Stimulated activated CD4-positive, alpha-beta T cell treated with anti-CD3 and anti-CD28 coated beads, Interleukin-12 subunit alpha, Interleukin-12 subunit beta, amount 100 ng/mL, for 48 hours (primary cell): Measurements from ENCODE around the gene TMIGD1.
"Not testable (repeated sequence)": the region's sequence is repeated elsewhere in the genome, so short reads cannot be mapped to it uniquely, and the experiment has no call there.

ENCODE experiments used
- DNase-seq, 3 donors: peaks; one replicate each; pipeline ENCODE4 v3.0.0-alpha.2; 2020; ENCODE audit warnings: low read depth in 2 of 3, low spot score in 1 of 3

The TMIGD1 gene

GRCh38 chr17:30358055-30358760 lies 24.4 kb upstream of the TMIGD1 start:
- no peak for DNase-seq

GRCh38 chr17:30357476-30357875 lies 23.6 kb upstream of the TMIGD1 start:
- no peak for DNase-seq

GRCh38 chr17:30354701-30355100 lies 20.8 kb upstream of the TMIGD1 start:
- DNase-seq, result no peak

GRCh38 chr17:30352240-30352814 lies 18.5 kb upstream of the TMIGD1 start:
- DNase-seq, result no peak

GRCh38 chr17:30351735-30352134 lies 17.9 kb upstream of the TMIGD1 start:
- DNase-seq, result no peak

GRCh38 chr17:30351263-30351662 lies 17.4 kb upstream of the TMIGD1 start:
- DNase-seq, result not testable (repeated sequence)

GRCh38 chr17:30349252-30349651 lies 15.4 kb upstream of the TMIGD1 start:
- no peak for DNase-seq

GRCh38 chr17:30347488-30347887 lies 13.6 kb upstream of the TMIGD1 start:
- no peak for DNase-seq

GRCh38 chr17:30346221-30346795 lies 12.5 kb upstream of the TMIGD1 start:
- no peak for DNase-seq

GRCh38 chr17:30345527-30346075 lies 11.7 kb upstream of the TMIGD1 start:
- peak in 1 of 3 donors; percentile 54 for DNase-seq

GRCh38 chr17:30345089-30345433 lies 11.2 kb upstream of the TMIGD1 start:
- DNase-seq, result no peak

GRCh38 chr17:30344283-30345088 lies 10.6 kb upstream of the TMIGD1 start:
- DNase-seq, result no peak

- DNase-seq, result no peak
Measured at GRCh38 chr17:30343796-30344195, 9.9 kb upstream of the TMIGD1 start.

GRCh38 chr17:30343244-30343643 lies 9.4 kb upstream of the TMIGD1 start:
- DNase-seq, result not testable (repeated sequence)

- DNase-seq, result no peak
Measured at GRCh38 chr17:30341703-30342249, 7.9 kb upstream of the TMIGD1 start.

- no peak for DNase-seq
Measured at GRCh38 chr17:30340801-30341356, 7.0 kb upstream of the TMIGD1 start.

- no peak for DNase-seq
Measured at GRCh38 chr17:30339086-30339485, 5.2 kb upstream of the TMIGD1 start.

- DNase-seq, result no peak
Measured at GRCh38 chr17:30337393-30337999, 3.6 kb upstream of the TMIGD1 start.

- peak in 2 of 3 donors; percentile 47 to 76 for DNase-seq
Measured at GRCh38 chr17:30336369-30337171, 2.7 kb upstream of the TMIGD1 start.

GRCh38 chr17:30334421-30334820 lies 564 bp upstream of the TMIGD1 start:
- no peak for DNase-seq
